ENCODE data around the gene PRLR. TPM values are rescaled to one million over a fixed set of nuclear protein-coding genes. Genes with fewer than 3 reads are reported as not detected.
"Not testable (repeated sequence)": the region's sequence is repeated elsewhere in the genome, so short reads cannot be mapped to it uniquely, and the experiment has no call there.

PRLR gene
- polyA plus RNA-seq, 3 donors: 0.11 to 0.61 (median 0.25) TPM

GRCh38 chr5:35203403-35203802 lies 26.9 kb downstream of the PRLR start:
- WGBS, 3 donors: 75 to 96% (median 85%) methylated on average over 1 of the region's 1 CpG
- H3K27ac ChIP-seq (ENCODE audit: low read depth, low read length): no peak overlapping the region

DNA sequence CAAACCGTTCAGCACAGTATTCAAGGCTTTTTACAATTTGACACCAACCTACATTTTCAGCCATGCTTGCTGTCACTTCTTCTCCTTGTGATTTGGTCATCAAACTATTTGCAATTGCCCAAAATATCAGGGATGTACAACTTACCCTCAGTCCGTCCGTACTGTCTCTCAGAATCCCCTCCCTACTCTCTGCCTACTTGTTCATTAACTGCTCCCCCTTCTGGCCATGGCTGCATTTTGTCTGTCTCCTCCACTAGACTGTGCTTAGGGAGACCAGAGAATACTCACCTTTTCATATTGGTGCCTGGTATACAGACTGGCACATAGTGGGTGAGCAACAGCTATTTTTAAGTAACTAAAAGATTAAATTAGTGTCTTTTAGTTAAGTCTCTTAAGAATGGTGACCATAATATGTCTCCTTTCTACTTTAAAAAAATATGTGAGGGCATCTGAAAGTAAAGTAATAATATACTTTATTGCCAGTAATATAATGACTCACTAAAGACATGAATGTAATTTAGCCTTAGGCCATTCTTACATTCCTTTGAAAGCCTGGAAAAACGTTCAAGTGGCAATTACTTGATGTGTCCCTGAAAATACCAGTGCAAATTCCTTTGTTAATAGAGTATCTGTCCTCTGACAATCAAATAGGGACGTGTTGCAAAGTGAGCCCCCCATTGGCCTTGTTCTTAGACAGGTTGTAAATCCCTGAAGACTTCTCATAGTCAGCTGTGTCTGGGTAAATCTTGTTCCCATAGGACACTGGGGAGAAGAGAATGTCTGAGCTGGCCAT lies 27.8 kb downstream of the PRLR start:
- WGBS, 3 donors: 54 to 70% (median 55%) methylated on average over 5 of the region's 5 CpGs

GRCh38 chr5:35201291-35201690 lies 29.0 kb downstream of the PRLR start:
- 82 to 90% (median 85%) methylated on average over 2 of the region's 2 CpGs for WGBS, 3 donors
- no peak overlapping the region for H3K27ac ChIP-seq (ENCODE audit: low read depth, low read length)

More for the DNA sequence above, 27.8 kb downstream of the PRLR start:
- no peak overlapping the region for H3K27ac ChIP-seq (ENCODE audit: low read depth, low read length)

DNA sequence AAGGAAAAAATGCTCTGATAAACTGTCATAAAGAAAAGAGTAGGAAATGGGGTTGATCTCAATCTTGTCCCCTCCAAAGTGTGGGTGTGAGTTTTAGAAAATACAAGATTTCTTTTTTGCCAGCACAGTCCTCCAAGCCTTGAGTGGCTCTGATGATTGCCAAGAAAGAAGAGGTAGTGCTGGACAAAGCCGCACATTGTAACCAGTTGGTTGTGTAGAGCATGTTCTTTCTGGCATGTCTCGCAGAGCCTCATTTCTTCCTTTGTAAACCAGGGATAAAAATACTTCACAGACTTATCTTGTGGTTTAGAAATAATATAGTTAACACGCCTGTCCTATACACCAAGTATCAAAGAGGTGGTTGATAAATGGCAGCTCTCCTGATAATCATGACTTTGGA lies 30.4 kb downstream of the PRLR start:
- no peak overlapping the region for H3K27ac ChIP-seq (ENCODE audit: low read depth, low read length)
- WGBS, 3 donors: 90 to 96% (median 91%) methylated on average over 3 of the region's 3 CpGs

DNA sequence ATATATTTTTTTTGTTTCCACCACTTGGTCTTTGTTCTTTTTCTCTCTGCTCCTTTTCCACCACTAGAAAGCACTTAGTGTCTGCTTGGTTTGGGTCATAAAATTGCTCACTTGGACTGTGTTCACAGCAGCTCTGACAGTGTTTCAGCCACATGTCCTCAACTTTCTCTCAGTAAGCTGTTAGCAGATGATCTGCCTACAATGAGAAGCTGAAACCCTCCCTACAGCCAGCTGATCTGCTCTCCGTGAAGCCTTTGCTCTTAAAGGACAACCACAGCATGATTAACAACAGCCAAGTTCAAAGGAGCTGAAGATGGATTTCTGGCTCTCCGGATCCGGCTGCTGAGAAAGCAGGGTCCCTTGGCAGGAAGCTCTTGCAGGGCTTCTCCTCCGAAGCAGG lies 31.6 kb downstream of the PRLR start:
- H3K27ac ChIP-seq (ENCODE audit: low read depth, low read length): no peak overlapping the region

GRCh38 chr5:35198075-35198474 lies 32.2 kb downstream of the PRLR start:
- WGBS, 3 donors: 6 to 26% (median 19%) methylated on average over 5 of the region's 5 CpGs
- no peak overlapping the region for H3K27ac ChIP-seq (ENCODE audit: low read depth, low read length)

More for the DNA sequence above, 31.6 kb downstream of the PRLR start:
- WGBS, 3 donors: 25 to 42% (median 25%) methylated on average over 4 of the region's 4 CpGs

GRCh38 chr5:35197351-35197750 lies 32.9 kb downstream of the PRLR start:
- no peak overlapping the region for H3K27ac ChIP-seq (ENCODE audit: low read depth, low read length)
- 79 to 88% (median 82%) methylated on average over 3 of the region's 3 CpGs for WGBS, 3 donors

GRCh38 chr5:35195472-35195852 lies 34.8 kb downstream of the PRLR start:
- WGBS, 3 donors: 88 to 92% (median 91%) methylated on average over 5 of the region's 5 CpGs
- H3K27ac ChIP-seq (ENCODE audit: low read depth, low read length): no peak overlapping the region

DNA sequence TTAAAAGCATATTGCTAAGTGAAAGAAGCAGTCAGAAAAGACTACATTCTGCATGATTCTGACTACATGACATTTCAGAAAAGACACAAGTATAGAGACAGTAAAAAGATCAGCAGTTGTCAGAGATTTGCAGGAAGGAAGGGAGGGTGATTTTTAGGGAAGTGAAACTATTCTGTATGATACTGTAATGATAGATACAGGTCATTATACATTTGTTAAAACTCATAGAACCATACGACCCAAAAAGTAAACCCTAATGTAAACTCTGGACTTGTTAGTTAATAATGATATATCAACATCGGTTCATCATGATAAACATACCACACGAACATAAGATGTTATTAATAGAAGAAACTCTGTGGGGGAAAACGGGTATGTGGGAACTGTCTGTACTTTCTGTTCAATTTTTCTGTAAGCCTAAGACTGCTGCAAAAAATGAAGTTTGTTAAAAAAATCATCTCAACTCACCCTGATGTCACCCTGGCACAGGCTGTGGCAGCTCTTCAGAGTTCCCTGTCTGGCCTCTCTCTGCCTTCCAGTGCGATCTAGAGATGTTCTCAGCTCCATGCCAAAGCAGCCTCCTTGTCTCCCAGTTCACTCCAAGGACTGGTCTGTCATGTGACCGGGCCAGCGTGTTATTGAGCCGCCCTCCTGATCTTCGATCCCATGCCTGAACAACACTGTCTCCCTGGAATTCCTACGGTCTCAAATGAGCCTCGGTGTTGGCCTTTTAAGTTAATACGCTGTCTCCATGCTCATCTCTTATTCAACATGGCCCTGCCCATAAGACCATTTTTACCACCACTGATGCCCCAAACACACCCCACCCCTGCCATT lies 35.4 kb downstream of the PRLR start:
- H3K27ac ChIP-seq (ENCODE audit: low read depth, low read length): no peak overlapping the region
- 79 to 83% (median 79%) methylated on average over 12 of the region's 12 CpGs for WGBS, 3 donors

DNA sequence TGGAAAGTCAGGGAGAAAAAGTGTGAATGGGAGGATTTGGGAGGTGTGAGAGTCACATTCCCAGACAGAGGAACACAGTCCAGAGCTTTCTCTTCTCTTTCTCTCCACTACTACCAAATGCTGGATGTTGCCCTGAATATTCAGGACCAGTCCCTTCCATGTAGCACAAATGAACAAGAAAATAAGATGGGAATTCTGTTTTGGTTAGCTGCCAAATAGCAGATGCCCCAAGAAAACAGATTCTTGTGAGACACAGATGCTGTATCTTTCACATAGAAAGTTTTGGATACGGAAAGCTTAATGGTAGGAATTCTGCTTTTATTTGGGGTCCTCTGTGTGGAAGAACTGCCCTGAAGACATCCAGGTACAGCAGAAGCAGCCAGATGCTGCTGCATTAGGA lies 37.8 kb downstream of the PRLR start:
- no peak overlapping the region for H3K27ac ChIP-seq (ENCODE audit: low read depth, low read length)
- WGBS, 3 donors: 92 to 100% (median 92%) methylated on average over 1 of the region's 1 CpG

DNA sequence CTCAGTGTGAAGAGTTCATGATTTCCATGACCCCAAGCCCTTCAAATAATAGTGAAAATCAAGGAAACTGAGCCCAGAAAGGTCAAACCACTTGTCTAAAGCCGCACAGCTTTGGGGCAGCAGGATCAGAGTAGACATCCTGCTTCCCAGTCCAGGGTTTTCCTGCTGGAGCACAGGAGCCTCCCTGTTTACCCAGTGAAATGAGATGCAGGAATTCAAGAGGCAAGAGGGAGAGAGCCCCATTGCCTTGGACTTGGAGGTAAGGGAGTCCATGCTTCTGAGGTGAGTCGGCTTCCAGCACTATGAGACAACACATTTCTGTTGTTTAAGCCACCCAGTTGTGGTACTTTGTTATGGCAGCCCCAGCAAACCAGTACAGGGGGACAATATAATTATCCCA lies 40.5 kb downstream of the PRLR start:
- H3K27ac ChIP-seq (ENCODE audit: low read depth, low read length): not testable (repeated sequence)
- WGBS, 3 donors: 86 to 94% (median 91%) methylated on average over 2 of the region's 2 CpGs

GRCh38 chr5:35188031-35188457 lies 42.2 kb downstream of the PRLR start:
- WGBS, 3 donors: 29 to 77% (median 76%) methylated on average over 9 of the region's 9 CpGs
- H3K27ac ChIP-seq (ENCODE audit: low read depth, low read length): no peak overlapping the region

DNA sequence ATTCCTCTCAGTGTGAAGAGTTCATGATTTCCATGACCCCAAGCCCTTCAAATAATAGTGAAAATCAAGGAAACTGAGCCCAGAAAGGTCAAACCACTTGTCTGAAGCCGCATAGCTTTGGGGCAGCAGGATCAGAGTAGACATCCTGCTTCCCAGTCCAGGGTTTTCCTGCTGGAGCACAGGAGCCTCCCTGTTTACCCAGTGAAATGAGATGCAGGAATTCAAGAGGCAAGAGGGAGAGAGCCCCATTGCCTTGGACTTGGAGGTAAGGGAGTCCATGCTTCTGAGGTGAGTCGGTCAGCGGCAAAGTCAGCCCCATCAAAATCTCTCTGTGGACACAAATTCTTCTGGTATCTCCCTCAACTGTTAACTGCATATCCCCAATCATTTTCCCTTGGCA lies 42.7 kb downstream of the PRLR start:
- WGBS, 3 donors: 69 to 91% (median 82%) methylated on average over 3 of the region's 3 CpGs

DNA sequence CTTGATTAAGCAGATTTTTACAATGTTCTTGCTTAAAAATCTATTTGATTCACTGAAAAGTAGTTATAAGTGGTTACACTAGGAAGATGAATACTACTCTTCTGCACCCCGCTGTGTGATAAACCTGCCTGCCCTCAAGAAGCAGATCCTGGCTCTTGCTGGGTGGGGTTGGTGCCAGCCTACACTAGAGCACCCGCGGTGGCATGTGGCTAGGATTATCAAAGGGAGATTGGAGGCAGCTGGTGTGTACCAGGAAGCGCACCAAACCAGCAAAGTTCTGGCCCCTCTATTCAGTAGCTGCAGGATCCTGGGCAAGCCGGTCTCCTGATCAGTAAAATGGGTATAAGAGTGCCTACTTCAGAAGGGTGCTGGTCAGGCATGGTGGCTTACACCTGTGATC lies 43.5 kb downstream of the PRLR start:
- no peak overlapping the region for H3K27ac ChIP-seq (ENCODE audit: low read depth, low read length)
- 80 to 93% (median 84%) methylated on average over 5 of the region's 5 CpGs for WGBS, 3 donors

More for the DNA sequence above, 42.7 kb downstream of the PRLR start:
- H3K27ac ChIP-seq (ENCODE audit: low read depth, low read length): not testable (repeated sequence)

DNA sequence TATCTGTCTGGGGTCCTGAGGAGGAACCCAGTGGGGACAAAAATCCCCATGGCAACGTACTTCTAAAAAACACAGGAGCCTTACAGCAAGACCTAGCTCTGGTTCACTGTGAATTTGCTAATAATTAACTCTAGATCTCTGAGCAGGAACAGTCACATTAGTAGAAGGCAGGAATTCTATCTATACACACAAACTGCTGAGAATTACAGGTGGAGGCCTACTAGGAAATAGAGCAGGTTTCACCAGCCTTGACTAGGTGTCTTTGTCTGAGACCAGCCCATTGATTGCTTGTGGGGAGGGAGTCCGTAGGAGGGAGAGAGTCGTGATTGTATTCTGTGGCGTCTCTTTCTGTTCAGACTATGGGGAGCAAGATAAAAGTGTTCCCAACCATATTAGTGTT lies 44.8 kb downstream of the PRLR start:
- WGBS, 3 donors: 35 to 84% (median 75%) methylated on average over 4 of the region's 4 CpGs

DNA sequence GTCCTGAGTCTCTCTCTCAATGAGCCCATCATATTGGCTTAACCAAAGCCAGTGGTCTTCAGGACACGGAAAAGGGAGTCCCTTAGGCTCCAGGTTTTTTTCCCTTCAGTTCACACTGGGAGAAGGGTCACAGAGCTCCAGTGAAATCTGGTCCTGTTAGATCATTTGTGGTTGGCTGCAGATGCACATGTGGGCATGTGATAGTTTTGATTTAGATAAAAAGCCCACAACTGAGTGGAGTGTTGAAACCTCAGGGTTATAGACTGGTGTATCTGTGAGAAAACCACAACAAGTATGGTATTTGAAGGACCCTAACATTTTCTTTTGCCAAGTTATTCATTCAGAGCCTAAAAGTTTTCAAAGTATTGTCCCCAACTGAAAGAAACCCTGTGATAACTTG lies 46.7 kb downstream of the PRLR start:
- WGBS, 3 donors: 97 to 100% (median 100%) methylated on average over 1 of the region's 1 CpG
- no peak overlapping the region for H3K27ac ChIP-seq (ENCODE audit: low read depth, low read length)

More for the DNA sequence above, 44.8 kb downstream of the PRLR start:
- H3K27ac ChIP-seq (ENCODE audit: low read depth, low read length): no peak overlapping the region

GRCh38 chr5:35182910-35183535 lies 47.3 kb downstream of the PRLR start:
- 47 to 58% (median 49%) methylated on average over 7 of the region's 7 CpGs for whole genome bisulfite sequencing, 3 donors
- H3K27ac ChIP-seq (ENCODE audit: low read depth, low read length): no peak overlapping the region

GRCh38 chr5:35182486-35182885 lies 47.8 kb downstream of the PRLR start:
- 72 to 92% (median 79%) methylated on average over 1 of the region's 1 CpG for whole genome bisulfite sequencing, 3 donors
- H3K27ac ChIP-seq (ENCODE audit: low read depth, low read length): no peak overlapping the region

GRCh38 chr5:35180046-35180445 lies 50.2 kb downstream of the PRLR start:
- 91 to 98% (median 92%) methylated on average over 7 of the region's 7 CpGs for WGBS, 3 donors
- no peak overlapping the region for H3K27ac ChIP-seq (ENCODE audit: low read depth, low read length)
